Measurements from ENCODE around the gene GIN1. TPM values are rescaled to one million over a fixed set of nuclear protein-coding genes. Genes with fewer than 3 reads are reported as not detected.

The GIN1 gene
- total RNA-seq, 1 experiment from 2014 or later, result 6.6 TPM

DNA sequence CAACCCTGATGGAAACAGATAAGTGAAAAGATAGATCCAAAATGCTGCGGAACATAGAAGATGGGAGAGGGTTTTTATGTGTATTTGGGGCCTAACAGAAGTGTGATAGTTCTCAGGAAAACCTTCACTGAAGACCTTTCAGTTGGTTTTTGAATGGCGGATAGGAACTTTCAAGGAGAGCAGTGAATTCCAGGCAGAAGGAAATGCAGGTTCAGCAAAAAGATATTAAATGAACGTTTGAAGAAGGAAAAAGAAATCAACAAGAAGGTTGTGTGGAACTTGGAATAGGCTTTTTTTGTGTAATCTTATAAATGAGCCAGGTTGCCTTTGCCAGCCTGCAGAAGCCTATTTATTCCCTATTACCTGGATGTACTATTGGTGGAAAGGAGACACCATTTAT, 2.3 kb upstream of the GIN1 start:
- Histone ChIP-seq H3K9me3 (ENCODE audit: control insufficient read depth, low read depth, low read length) (no peaks in the 10 kb centered on the region), H4K91ac (ENCODE audit: insufficient read length, low read depth, low read length) (no peak overlapping the region), H3K79me1 (ENCODE audit: insufficient read depth, low read depth, low read length, poor library complexity, severe bottlenecking) (no peaks in the 10 kb centered on the region), H3K4me2 (ENCODE audit: insufficient read depth, insufficient read length, low read length) (no peak overlapping the region), H3K23me2 (ENCODE audit: insufficient read length, low read depth, low read length, poor library complexity, severe bottlenecking) (peaks cover 4% of the 10 kb centered on the region), H3K9ac (ENCODE audit: extremely low read depth, insufficient read length, low read length) (peak overlapping the region; percentile 22), H2BK5ac (ENCODE audit: insufficient read length, low read length) (no peak overlapping the region), H3K14ac (ENCODE audit: insufficient read depth, low read length) (no peak overlapping the region), H4K5ac (ENCODE audit: insufficient read length, low read depth, low read length) (no peak overlapping the region), H2AFZ (ENCODE audit: low read length) (no peak overlapping the region), H4K8ac (replicated peaks; ENCODE audit: insufficient read length, low read depth, low read length) (no peak overlapping the region), H3K79me2 (ENCODE audit: insufficient read depth, low read length) (no peaks in the 10 kb centered on the region), H3K4me1 (ENCODE audit: insufficient read depth, low read length) (no peaks in the 10 kb centered on the region), H3K18ac (ENCODE audit: insufficient read length, low read depth, low read length) (no peak overlapping the region), H3K4ac (ENCODE audit: low read depth, low read length) (no peak overlapping the region), H4K20me1 (ENCODE audit: control insufficient read depth, insufficient read depth, insufficient read length) (no peaks in the 10 kb centered on the region), H3K27ac (ENCODE audit: insufficient read length, low read depth, low read length) (no peak overlapping the region), H3K56ac (ENCODE audit: insufficient read length, low read depth, low read length) (no peak overlapping the region), H3K23ac (ENCODE audit: insufficient read length, low read depth, low read length) (no peak overlapping the region), H2AK5ac (ENCODE audit: insufficient read length, low read length) (no peak overlapping the region), H2BK120ac (ENCODE audit: low read depth, low read length, poor library complexity, severe bottlenecking) (no peak overlapping the region), H3T11ph (ENCODE audit: low read length) (no peak overlapping the region), H2BK12ac (ENCODE audit: insufficient read length, low read depth, low read length) (no peak overlapping the region), H2BK15ac (ENCODE audit: low read depth, low read length) (no peak overlapping the region), H2BK20ac (ENCODE audit: low read depth, low read length, poor library complexity, severe bottlenecking) (no peak overlapping the region), H3K27me3 (ENCODE audit: insufficient read depth, low read length) (no peaks in the 10 kb centered on the region)
- no peak for DNase-seq
- TF ChIP-seq, protein P1, sequence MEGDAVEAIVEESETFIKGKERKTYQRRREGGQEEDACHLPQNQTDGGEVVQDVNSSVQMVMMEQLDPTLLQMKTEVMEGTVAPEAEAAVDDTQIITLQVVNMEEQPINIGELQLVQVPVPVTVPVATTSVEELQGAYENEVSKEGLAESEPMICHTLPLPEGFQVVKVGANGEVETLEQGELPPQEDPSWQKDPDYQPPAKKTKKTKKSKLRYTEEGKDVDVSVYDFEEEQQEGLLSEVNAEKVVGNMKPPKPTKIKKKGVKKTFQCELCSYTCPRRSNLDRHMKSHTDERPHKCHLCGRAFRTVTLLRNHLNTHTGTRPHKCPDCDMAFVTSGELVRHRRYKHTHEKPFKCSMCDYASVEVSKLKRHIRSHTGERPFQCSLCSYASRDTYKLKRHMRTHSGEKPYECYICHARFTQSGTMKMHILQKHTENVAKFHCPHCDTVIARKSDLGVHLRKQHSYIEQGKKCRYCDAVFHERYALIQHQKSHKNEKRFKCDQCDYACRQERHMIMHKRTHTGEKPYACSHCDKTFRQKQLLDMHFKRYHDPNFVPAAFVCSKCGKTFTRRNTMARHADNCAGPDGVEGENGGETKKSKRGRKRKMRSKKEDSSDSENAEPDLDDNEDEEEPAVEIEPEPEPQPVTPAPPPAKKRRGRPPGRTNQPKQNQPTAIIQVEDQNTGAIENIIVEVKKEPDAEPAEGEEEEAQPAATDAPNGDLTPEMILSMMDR (conservative IDR thresholded peaks at IDR 0.05), result no peak
- Mint-ChIP-seq H3K4me1 (peaks cover 15 to 17% of the 10 kb centered on the region in 2 experiments), H3K36me3 (ENCODE audit: insufficient read depth in 1 of 3, low read depth in 3 of 3) (peaks cover 0 to 2% (median 0%) of the 10 kb centered on the region in 3 experiments; a peak in 1 of 7 replicates), H3K4me3 (no peak overlapping the region), H3K27ac (no peak overlapping the region), H3K27me3 (ENCODE audit: low read depth) (no peaks in the 10 kb centered on the region), H3K9me3 (no peaks in the 10 kb centered on the region)
- no CpG with 5 or more reads among the region's 3 CpGs for WGBS (ENCODE audit: extremely low coverage, insufficient read length, low lambda C conversion rate)
